RPMI7951 (cell line): ENCODE measurements around the gene DHH. TPM values are rescaled to one million over a fixed set of nuclear protein-coding genes. Genes with fewer than 3 reads are reported as not detected.
"Not testable (repeated sequence)": the region's sequence is repeated elsewhere in the genome, so short reads cannot be mapped to it uniquely, and the experiment has no call there.

Source experiments
- DNase-seq: peaks from one replicate; pipeline ENCODE4 v3.0.0-alpha.2; 2012; ENCODE audit warnings: low read depth
- total RNA-seq: library from RNA; depleted of rRNA; stranded (reverse); fragments of >200 nt; shearing (Covaris generic); gene quantifications from 2 replicates; pipeline ENCODE4 v1.2.3, GENCODE V29; 2014; rRNA removed

The DHH gene
- not detected in 2 replicates for total RNA-seq

DNA sequence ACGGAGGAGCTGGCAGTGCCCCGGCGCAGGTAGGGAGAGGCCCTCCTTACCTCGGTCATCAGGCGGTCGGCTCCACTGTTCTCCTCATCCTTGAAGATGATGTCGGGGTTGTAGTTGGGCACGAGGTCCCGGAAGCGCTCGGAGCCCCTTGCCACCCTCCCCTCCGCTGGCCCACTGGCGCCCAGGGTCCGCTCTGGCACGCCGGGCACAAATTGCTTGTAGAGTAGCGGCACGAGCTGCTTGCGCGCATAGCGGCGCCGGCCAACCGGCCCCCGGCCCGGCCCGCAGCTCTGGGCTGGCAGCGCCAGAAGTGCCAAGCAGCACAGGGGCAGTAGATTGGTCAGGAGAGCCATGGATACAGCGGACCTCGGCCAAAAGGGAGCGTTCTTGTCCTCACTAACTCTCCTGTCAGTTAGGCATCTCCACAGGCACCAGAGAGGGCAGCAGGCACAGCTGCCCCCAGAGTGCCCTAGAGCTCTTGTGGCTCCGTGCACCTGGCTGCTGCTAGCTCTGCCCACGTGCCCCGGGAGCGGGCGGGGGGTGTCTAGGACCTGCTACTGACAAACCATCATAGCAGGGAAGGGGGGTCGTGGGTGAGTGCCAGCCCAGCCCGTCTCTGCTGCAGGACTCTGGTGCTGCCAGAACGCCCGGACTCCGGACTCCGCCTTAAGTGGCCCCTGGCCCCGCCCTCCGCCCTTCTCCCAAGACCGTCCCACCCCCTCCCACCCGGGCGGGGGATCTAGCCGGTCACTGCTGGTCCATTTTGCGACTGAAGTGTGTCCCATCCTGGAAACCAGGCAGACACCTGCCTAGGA is at the start of gene DHH:
TSS of gene DHH (minus strand) at position 642 of the 815 bp plus-strand sequence. CDS start at position 353, 289 bp downstream.
- no peak for DNase-seq

DNA sequence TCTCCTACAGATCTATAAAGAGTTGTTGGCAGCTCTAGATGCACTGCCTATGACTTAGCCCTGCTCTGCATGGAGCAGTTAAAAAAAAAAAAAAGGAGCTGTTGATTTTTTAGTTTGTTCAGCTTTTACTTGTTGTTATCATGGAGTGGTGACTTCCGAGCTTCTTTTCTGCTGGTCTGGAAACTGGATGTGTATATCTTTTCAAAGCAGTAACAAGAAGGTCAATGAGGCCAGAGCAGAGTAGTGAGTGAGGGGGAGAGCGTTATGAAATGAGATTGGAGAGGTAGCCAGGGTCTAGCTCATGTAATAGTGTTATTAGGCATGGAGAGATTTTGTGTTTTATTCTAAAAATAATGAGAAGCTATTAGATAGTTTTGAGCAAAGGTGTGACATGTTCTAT is 49.8 kb upstream of the DHH start:
- DNase-seq: no peak

DNA sequence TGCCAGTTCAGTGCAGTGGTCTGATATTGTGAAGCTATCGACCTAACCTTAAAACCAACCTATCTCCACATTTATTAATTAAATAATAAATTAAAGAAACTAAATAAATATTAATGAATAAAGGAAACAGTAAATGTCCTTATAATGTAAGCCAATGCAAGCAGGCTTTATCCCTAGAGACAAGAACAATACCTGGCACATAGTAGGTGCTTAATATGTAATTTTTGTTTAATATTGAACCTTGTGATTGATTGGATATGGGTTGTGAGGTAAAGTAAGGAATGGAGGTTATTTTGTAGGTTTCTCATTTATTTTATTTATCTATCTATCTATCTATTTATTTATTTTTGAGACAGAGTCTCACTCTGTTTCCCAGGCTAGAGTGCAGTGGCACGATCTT is 44.4 kb upstream of the DHH start:
- DNase-seq: no peak

- no peak for DNase-seq
Measured at GRCh38 chr12:49138587-49138986, 44.0 kb upstream of the DHH start.

- no peak for DNase-seq
Measured at GRCh38 chr12:49137476-49137875, 42.9 kb upstream of the DHH start.

DNA sequence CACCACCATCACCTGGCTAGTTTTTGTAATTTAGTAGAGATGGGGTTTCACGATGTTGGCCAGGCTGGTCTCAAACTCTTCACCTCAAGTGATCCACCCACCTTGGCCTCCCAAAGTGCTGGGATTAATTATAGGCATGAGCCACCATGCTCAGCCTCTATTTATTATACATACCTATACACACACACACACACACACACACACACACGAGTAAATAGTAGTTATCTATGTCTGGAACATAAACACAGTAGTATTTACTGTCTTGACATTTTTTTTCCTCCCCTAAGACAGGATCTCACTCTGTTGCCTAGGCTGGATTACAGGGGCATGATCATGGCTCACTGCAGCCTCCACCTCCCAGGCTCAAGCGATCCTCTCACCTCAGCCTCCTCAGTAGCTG is 42.4 kb upstream of the DHH start:
- DNase-seq: not testable (repeated sequence)

DNA sequence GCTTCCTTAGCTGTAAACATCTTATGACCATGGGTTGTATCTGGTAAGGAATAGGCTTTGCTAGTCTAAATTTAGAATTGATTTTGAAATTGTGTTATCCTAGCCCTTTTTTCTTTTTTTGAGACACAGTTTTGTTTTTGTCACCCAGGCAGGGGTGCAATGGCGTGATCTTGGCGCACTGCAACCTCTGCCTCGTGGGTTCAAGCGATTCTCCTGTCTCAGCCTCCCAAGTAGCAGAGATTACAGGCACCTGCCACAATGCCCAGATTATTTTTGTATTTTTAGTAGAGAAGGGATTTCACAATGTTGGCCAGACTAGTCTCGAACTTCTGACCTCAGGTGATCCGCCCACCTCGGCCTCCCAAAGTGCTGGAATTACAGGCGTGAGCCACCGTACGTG is 39.0 kb upstream of the DHH start:
- DNase-seq: no peak

GRCh38 chr12:49133014-49133413 is 38.4 kb upstream of the DHH start:
- no peak for DNase-seq

DNA sequence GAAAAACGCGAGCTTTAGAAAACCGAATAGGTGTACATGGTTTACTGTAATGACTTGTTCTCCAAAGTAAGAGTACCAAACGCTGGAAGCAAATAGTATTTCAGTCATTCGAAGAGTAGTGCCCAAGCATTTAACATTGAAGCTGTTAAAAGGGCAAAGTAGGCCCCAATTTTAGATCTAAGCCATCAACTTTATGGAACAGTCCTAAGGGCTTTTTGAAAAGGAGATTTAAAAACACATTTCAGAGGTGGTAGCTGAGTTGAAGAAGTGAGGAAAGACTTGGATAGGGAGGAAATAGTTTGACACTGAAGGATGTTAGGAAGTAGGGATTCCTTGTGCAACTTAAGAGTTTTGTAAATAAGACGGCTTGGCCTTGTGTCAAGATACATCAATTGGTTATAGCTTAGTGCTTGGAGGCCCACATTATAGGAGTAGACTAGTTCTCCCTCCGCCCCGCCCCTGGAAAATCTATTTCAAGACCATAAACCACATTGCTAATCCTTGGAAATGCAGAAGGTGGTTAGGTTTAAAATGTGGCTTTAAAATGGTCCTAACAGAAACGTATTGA is 37.4 kb upstream of the DHH start:
- peak; percentile 54 for DNase-seq

GRCh38 chr12:49131051-49131893 is 36.7 kb upstream of the DHH start, which contains the start of gene TUBA1B:
Gene TUBA1B (minus strand): TSS chr12:49131395. CDS start chr12:49131300, 95 bp downstream.
- DNase-seq: peak; percentile 84

- DNase-seq: peak; percentile 88
Measured at GRCh38 chr12:49130151-49131050, 35.8 kb upstream of the DHH start.

DNA sequence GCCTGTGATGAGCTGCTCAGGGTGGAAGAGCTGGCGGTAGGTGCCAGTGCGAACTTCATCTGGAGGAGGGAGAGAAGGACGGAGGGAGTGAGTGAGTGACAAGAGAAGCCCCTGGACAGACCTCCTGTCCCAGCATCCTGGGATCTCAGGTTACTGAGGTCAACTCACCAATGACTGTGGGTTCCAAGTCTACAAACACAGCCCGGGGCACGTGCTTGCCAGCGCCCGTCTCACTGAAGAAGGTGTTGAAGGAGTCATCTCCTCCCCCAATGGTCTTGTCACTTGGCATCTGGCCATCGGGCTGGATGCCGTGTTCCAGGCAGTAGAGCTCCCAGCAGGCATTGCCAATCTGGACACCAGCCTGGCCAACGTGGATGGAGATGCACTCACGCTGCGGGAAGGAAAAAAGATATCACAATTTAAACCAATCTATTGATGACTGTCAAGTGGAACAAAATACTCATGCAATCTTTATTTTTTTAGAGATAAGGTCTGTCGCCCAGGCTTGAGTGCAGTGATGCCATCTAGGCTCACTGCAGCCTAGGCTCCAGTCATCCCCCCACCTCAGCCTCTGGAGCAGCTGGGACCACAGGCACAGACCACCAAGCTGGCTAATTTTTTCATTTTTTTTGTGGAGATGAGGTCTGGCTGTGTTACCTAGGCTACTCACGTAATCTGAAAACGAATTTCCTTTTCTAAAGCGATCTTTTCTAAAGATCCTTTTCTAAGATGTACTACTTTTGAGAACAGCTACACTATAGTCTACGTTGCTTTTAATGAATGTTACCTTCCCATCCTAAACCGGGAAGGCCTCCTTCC is 34.9 kb upstream of the DHH start:
- no peak for DNase-seq

- DNase-seq: not testable (repeated sequence)
Measured at GRCh38 chr12:49127971-49128370, 33.4 kb upstream of the DHH start.

DNA sequence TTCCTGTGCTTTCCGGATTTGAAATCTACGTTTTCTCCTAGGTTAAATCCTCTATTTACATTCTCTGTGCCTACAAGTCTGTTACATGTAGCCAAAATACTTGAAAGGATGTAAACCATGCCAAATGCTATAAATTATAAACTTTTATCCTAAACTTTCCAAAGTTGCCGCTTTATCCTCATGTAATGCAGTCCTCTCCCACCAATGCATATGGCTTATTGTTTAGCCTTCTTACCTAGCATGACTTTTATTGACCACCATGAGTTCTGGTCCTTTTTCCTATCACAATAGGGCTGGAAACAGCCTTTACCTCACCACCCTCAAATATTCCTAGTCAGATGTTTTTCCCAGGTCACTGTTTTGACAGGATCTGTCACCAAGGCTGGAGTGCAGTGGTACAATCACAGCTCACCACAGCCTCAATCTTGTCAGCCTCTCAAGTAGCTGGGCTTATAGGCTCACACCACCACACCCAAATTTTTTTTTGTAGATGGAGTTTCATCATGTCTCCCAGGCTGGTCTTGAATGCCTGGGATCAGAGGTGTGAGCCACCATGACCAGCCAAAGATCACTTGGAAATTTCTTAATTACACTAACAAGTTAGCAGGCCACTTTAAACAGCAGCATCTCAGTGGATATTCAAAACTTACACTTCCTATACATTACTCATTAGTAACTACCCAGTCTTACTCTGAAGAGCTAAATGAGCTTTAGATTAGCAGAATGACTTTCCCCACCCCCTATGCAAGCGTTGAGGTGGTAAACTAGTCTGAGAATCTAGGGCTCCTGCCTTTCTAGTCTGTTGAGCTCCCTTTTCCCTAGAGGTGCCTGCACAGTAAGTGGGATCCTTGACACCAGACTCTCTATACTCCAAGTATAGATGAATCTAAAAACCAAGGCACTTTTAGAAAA is 32.5 kb upstream of the DHH start:
- DNase-seq: no peak

GRCh38 chr12:49121047-49121696 is 26.6 kb upstream of the DHH start:
- peak; percentile 73 for DNase-seq

- DNase-seq: no peak
Measured at GRCh38 chr12:49111206-49111605, 16.6 kb upstream of the DHH start.

DNA sequence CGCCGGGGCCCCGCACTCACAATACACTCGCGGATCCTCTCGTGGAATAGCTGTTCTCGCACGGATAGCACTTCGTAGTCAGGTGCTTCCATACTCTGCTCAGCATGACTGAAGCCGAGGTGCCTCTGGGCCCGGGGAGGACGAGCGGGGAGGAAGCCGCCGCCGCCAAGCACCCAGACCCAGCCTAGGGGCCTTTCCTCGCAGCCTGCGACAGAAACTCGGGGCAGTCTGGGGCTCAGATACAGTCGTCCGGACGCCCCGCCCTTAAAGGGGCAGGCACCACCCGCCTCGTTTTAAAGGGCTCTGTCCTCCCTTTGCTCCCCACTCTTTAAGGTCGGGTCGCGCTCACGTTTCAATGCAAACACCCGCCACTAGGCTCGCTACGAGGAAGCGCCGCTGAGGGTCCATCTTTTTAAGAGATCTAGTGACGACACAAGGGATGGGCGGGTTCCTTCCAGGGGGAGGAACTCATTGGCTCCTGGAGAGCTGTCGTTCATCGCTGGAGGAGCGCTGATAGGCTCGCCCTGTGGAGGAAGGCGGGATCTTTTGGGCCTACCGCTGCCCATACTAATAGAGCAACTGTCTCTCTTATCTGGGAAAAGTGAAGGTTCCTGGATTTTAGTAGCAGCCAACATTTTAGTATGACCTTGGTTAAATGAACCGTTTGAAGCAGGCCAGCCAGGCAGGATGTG is 16.0 kb upstream of the DHH start, which contains the start of gene LMBR1L:
TSS of gene LMBR1L (minus strand) at position 384 of the 692 bp plus-strand sequence. CDS start at position 92, 292 bp downstream.
- peak; percentile 97 for DNase-seq
